ENCODE measurements around the gene ALDH4A1. TPM values are rescaled to one million over a fixed set of nuclear protein-coding genes. Genes with fewer than 3 reads are reported as not detected.

The ALDH4A1 gene
- total RNA-seq, 1 experiment from 2014 or later = 26.1 TPM

DNA sequence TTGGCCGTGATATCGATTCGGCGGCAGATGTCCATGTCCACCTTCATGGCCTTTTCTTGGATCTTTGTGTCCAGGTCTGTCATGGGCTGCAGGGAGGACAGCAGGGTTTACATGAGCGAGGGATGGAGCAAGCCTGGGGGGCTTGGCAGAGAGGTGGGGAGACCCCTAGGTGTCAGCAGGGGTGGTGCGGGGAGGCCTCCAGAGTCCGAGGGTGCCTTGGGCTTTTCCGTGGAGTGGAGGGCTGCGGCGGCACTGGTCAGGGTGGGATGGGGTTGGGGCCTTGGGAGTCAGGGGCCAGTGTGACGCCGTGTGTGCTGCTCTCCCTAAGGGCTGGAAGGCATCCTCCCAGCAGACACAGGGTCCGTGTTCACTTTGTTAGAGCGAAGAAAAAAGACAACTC, 16.1 kb upstream of the ALDH4A1 start:
- H3K27me3 Mint-ChIP-seq (ENCODE audit: low read depth) = no peaks in the 10 kb centered on the region
- no peaks in the 10 kb centered on the region for H3K79me2 ChIP-seq (ENCODE audit: insufficient read depth, low read length)
- no peaks in the 10 kb centered on the region for H3K9me3 ChIP-seq (ENCODE audit: control insufficient read depth, low read depth, low read length)
- H2AK5ac ChIP-seq (ENCODE audit: insufficient read length, low read length) = no peak overlapping the region
- peak overlapping the region in 1 of 3 experiments; percentile 59; a peak in 1 of 7 replicates for H3K27ac Mint-ChIP-seq
- H4K91ac ChIP-seq (ENCODE audit: insufficient read length, low read depth, low read length) = no peak overlapping the region
- no peak overlapping the region for H3K4me2 ChIP-seq (ENCODE audit: insufficient read depth, insufficient read length, low read length)
- no peak overlapping the region for H3K18ac ChIP-seq (ENCODE audit: insufficient read length, low read depth, low read length)
- TF ChIP-seq, protein P1, sequence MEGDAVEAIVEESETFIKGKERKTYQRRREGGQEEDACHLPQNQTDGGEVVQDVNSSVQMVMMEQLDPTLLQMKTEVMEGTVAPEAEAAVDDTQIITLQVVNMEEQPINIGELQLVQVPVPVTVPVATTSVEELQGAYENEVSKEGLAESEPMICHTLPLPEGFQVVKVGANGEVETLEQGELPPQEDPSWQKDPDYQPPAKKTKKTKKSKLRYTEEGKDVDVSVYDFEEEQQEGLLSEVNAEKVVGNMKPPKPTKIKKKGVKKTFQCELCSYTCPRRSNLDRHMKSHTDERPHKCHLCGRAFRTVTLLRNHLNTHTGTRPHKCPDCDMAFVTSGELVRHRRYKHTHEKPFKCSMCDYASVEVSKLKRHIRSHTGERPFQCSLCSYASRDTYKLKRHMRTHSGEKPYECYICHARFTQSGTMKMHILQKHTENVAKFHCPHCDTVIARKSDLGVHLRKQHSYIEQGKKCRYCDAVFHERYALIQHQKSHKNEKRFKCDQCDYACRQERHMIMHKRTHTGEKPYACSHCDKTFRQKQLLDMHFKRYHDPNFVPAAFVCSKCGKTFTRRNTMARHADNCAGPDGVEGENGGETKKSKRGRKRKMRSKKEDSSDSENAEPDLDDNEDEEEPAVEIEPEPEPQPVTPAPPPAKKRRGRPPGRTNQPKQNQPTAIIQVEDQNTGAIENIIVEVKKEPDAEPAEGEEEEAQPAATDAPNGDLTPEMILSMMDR (conservative IDR thresholded peaks at IDR 0.05) = peak; percentile 27; the same call in 2 of the 3 replicates
- H2BK5ac ChIP-seq (ENCODE audit: insufficient read length, low read length) = no peak overlapping the region
- H3K27me3 ChIP-seq (ENCODE audit: insufficient read depth, low read length) = no peaks in the 10 kb centered on the region
- no peak overlapping the region for H2BK120ac ChIP-seq (ENCODE audit: low read depth, low read length, poor library complexity, severe bottlenecking)
- no peak overlapping the region for H3K4me3 Mint-ChIP-seq
- no peak overlapping the region for H2BK15ac ChIP-seq (ENCODE audit: low read depth, low read length)
- H3K27ac ChIP-seq (ENCODE audit: insufficient read length, low read depth, low read length) = no peak overlapping the region
- no peak overlapping the region for H4K5ac ChIP-seq (ENCODE audit: insufficient read length, low read depth, low read length)
- no peaks in the 10 kb centered on the region; a peak in 1 of 5 replicates for H3K9me3 Mint-ChIP-seq
- no peaks in the 10 kb centered on the region for H3K23me2 ChIP-seq (ENCODE audit: insufficient read length, low read depth, low read length, poor library complexity, severe bottlenecking)
- no peaks in the 10 kb centered on the region for H3K79me1 ChIP-seq (ENCODE audit: insufficient read depth, low read depth, low read length, poor library complexity, severe bottlenecking)
- H2BK12ac ChIP-seq (ENCODE audit: insufficient read length, low read depth, low read length) = no peak overlapping the region
- no peaks in the 10 kb centered on the region for H3K4me1 ChIP-seq (ENCODE audit: insufficient read depth, low read length)
- H3K4ac ChIP-seq (ENCODE audit: low read depth, low read length) = no peak overlapping the region
- H3K9ac ChIP-seq (ENCODE audit: extremely low read depth, insufficient read length, low read length) = no peak overlapping the region
- H3K23ac ChIP-seq (ENCODE audit: insufficient read length, low read depth, low read length) = no peak overlapping the region
- no peak overlapping the region for H2AFZ ChIP-seq (ENCODE audit: low read length)
- no peak overlapping the region for H3K14ac ChIP-seq (ENCODE audit: insufficient read depth, low read length)
- no peaks in the 10 kb centered on the region for H4K20me1 ChIP-seq (ENCODE audit: control insufficient read depth, insufficient read depth, insufficient read length)
- H2BK20ac ChIP-seq (ENCODE audit: low read depth, low read length, poor library complexity, severe bottlenecking) = no peak overlapping the region
- no peak overlapping the region for H4K8ac ChIP-seq (replicated peaks; ENCODE audit: insufficient read length, low read depth, low read length)
- H3K36me3 Mint-ChIP-seq (ENCODE audit: insufficient read depth in 1 of 3, low read depth in 3 of 3) = no peaks in the 10 kb centered on the region
- no peak overlapping the region for H3K56ac ChIP-seq (ENCODE audit: insufficient read length, low read depth, low read length)
- peaks cover 12 to 25% of the 10 kb centered on the region in 2 experiments for H3K4me1 Mint-ChIP-seq
- no peak overlapping the region for H3T11ph ChIP-seq (ENCODE audit: low read length)
- no CpG with 5 or more reads among the region's 14 CpGs for WGBS (ENCODE audit: extremely low coverage, insufficient read length, low lambda C conversion rate)
- no peak for DNase-seq
